Panc1 (cell line): Measurements from ENCODE around the gene USP19.

Source experiments
- CTCF ChIP-seq: fragments of 450-650 bp; IDR thresholded peaks from 2 replicates; pipeline ENCODE4 v1.5.1; 2017; ENCODE audit warnings: mild to moderate bottlenecking
- TCF7L2 ChIP-seq: IDR thresholded peaks from 2 replicates; pipeline ENCODE4 v1.6.1; 2011; ENCODE audit warnings: mild to moderate bottlenecking, low read depth, low read length, inconsistent platforms

GRCh38 chr3:49158792-49159191 is 38.2 kb upstream of the USP19 start:
- TF ChIP-seq CTCF (no peak), TCF7L2 (no peak)
